ENCODE data around the gene C17orf113. TPM values are rescaled to one million over a fixed set of nuclear protein-coding genes. Genes with fewer than 3 reads are reported as not detected.
A peak's percentile ranks its signal among the peaks of the same experiment; 100 is the strongest.

C17orf113 gene
- total and polyA plus RNA-seq, 2 of the 13 experiments (the other 11 are each of a cell fraction or from before 2014, with no cell fraction given), result 0.87 to 1.1 TPM

DNA sequence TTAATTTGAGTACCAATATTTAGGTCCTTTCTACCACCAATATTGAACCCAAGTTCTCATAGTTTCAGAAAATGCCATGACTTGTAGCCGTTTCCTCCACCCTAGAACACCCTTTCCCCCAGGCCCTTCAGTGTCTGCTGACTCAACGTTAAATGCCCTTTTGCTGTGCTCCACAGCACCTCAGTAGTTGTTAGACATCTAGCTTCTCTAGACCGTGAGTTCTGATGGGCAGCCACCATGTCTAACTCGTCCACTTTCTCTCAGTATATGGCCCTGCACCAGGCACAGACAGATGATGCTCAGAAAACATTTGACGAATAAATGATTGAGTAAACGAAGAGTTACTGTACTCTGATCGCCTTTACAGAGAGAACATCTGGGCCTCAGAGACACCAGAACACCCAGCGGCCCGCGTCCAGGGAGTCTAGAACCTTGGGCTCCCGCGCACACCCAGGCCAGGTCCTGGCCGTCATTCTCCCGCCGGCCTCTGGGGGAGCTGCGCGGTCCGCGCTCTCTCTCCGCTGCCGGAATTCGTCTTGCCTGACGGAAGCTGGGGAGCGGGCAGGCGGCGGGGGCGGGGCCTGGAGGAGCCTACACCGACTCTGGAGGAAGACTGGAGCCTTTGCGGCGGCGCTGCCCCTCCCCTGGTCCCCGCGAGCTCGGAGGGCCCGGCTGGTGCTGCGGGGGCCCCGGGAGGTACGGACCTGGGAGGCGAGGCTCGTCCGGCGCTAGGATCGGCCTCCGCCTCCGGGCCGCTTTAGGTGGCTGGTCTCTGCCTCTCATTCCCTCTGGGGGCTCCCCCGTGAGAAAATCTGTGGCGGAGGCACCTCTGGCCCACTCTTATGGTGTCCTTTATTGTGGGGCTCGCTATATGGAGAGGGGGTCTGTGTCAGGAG is 30.6 kb downstream of the C17orf113 start, which contains the start of gene NKIRAS2 (continued):
- TF ChIP-seq LCORL (IDR thresholded peaks at IDR 0.05) (no peak), LCORL (CRISPR knock-in tag; IDR thresholded peaks at IDR 0.05) (peak; percentile 61), ZNF510 (CRISPR knock-in tag; IDR thresholded peaks at IDR 0.05; ENCODE audit: low read depth) (0 out of 2 replicates have a peak, but pooled peaks have one; percentile 41), GZF1 (CRISPR knock-in tag; IDR thresholded peaks at IDR 0.05) (no peak), ARNTL (CRISPR knock-in tag; IDR thresholded peaks at IDR 0.05) (peak; percentile 88), MXD4 (CRISPR knock-in tag; IDR thresholded peaks at IDR 0.05) (peak; percentile 89), YEATS2 (CRISPR knock-in tag; IDR thresholded peaks at IDR 0.05; ENCODE audit: borderline replicate concordance) (peak; percentile 98), HOXA9 (CRISPR knock-in tag; IDR thresholded peaks at IDR 0.05; ENCODE audit: borderline replicate concordance) (peak; percentile 18; the same call in 1 of the 2 replicates), ZFP82 (CRISPR knock-in tag; IDR thresholded peaks at IDR 0.05; ENCODE audit: borderline replicate concordance) (peak; percentile 77; the same call in 1 of the 2 replicates), ZNF235 (CRISPR knock-in tag; IDR thresholded peaks at IDR 0.05; ENCODE audit: borderline replicate concordance) (peak; percentile 88; the same call in 1 of the 2 replicates), ZNF558 (CRISPR knock-in tag; IDR thresholded peaks at IDR 0.05; ENCODE audit: borderline replicate concordance) (no peak)
- TF ChIP-seq, protein P1, sequence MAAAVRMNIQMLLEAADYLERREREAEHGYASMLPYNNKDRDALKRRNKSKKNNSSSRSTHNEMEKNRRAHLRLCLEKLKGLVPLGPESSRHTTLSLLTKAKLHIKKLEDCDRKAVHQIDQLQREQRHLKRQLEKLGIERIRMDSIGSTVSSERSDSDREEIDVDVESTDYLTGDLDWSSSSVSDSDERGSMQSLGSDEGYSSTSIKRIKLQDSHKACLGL (CRISPR knock-in tag; IDR thresholded peaks at IDR 0.05), result no peak
- TF ChIP-seq, protein P2, sequence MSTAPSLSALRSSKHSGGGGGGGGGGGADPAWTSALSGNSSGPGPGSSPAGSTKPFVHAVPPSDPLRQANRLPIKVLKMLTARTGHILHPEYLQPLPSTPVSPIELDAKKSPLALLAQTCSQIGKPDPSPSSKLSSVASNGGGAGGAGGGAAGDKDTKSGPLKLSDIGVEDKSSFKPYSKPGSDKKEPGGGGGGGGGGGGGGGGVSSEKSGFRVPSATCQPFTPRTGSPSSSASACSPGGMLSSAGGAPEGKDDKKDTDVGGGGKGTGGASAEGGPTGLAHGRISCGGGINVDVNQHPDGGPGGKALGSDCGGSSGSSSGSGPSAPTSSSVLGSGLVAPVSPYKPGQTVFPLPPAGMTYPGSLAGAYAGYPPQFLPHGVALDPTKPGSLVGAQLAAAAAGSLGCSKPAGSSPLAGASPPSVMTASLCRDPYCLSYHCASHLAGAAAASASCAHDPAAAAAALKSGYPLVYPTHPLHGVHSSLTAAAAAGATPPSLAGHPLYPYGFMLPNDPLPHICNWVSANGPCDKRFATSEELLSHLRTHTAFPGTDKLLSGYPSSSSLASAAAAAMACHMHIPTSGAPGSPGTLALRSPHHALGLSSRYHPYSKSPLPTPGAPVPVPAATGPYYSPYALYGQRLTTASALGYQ (CRISPR knock-in tag; IDR thresholded peaks at IDR 0.05), result peak; percentile 70; the same call in 1 of the 2 replicates
- TF ChIP-seq, protein P3, sequence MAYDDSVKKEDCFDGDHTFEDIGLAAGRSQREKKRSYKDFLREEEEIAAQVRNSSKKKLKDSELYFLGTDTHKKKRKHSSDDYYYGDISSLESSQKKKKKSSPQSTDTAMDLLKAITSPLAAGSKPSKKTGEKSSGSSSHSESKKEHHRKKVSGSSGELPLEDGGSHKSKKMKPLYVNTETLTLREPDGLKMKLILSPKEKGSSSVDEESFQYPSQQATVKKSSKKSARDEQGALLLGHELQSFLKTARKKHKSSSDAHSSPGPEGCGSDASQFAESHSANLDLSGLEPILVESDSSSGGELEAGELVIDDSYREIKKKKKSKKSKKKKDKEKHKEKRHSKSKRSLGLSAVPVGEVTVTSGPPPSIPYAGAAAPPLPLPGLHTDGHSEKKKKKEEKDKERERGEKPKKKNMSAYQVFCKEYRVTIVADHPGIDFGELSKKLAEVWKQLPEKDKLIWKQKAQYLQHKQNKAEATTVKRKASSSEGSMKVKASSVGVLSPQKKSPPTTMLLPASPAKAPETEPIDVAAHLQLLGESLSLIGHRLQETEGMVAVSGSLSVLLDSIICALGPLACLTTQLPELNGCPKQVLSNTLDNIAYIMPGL (CRISPR knock-in tag; IDR thresholded peaks at IDR 0.05; ENCODE audit: borderline replicate concordance in 1 of 2, low read depth in 1 of 2), result peak; percentile 98 to 99
- TF ChIP-seq, protein P4, sequence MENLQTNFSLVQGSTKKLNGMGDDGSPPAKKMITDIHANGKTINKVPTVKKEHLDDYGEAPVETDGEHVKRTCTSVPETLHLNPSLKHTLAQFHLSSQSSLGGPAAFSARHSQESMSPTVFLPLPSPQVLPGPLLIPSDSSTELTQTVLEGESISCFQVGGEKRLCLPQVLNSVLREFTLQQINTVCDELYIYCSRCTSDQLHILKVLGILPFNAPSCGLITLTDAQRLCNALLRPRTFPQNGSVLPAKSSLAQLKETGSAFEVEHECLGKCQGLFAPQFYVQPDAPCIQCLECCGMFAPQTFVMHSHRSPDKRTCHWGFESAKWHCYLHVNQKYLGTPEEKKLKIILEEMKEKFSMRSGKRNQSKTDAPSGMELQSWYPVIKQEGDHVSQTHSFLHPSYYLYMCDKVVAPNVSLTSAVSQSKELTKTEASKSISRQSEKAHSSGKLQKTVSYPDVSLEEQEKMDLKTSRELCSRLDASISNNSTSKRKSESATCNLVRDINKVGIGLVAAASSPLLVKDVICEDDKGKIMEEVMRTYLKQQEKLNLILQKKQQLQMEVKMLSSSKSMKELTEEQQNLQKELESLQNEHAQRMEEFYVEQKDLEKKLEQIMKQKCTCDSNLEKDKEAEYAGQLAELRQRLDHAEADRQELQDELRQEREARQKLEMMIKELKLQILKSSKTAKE (CRISPR knock-in tag; IDR thresholded peaks at IDR 0.05; ENCODE audit: borderline replicate concordance), result no peak
- TF ChIP-seq, protein P5, sequence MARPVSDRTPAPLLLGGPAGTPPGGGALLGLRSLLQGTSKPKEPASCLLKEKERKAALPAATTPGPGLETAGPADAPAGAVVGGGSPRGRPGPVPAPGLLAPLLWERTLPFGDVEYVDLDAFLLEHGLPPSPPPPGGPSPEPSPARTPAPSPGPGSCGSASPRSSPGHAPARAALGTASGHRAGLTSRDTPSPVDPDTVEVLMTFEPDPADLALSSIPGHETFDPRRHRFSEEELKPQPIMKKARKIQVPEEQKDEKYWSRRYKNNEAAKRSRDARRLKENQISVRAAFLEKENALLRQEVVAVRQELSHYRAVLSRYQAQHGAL (CRISPR knock-in tag; IDR thresholded peaks at IDR 0.05; ENCODE audit: not compliant biosample characterization), result no peak
- TF ChIP-seq, protein P6, sequence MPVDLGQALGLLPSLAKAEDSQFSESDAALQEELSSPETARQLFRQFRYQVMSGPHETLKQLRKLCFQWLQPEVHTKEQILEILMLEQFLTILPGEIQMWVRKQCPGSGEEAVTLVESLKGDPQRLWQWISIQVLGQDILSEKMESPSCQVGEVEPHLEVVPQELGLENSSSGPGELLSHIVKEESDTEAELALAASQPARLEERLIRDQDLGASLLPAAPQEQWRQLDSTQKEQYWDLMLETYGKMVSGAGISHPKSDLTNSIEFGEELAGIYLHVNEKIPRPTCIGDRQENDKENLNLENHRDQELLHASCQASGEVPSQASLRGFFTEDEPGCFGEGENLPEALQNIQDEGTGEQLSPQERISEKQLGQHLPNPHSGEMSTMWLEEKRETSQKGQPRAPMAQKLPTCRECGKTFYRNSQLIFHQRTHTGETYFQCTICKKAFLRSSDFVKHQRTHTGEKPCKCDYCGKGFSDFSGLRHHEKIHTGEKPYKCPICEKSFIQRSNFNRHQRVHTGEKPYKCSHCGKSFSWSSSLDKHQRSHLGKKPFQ (CRISPR knock-in tag; IDR thresholded peaks at IDR 0.05; ENCODE audit: insufficient replicate concordance), result peak; percentile 37

All from HepG2 (cell line).